PFSK-1 (cell line): ENCODE data around the gene ZNF688.

Experiments used
- FOXP2 ChIP-seq: optimal IDR thresholded peaks from 2 replicates; pipeline ENCODE3; 2011; ENCODE audit warnings: borderline replicate concordance, control low read depth, inconsistent platforms; ENCODE audit not compliant: insufficient read depth; ENCODE audit errors: extremely low read length, extremely low read depth
- POLR2AphosphoS5 ChIP-seq: IDR thresholded peaks from 2 replicates; pipeline ENCODE4 v1.6.1; 2012; ENCODE audit warnings: low read depth, mild to moderate bottlenecking, control low read depth, low read length, moderate library complexity
- REST ChIP-seq, 2 experiments: IDR thresholded peaks; 2 replicates each; pipeline versions ENCODE4 v1.6.1 to v1.8.0; 2011 to 2012; ENCODE audit warnings: low read depth in 2 of 2, low read length in 2 of 2, control low read depth in 1 of 2, inconsistent platforms in 1 of 2, mild to moderate bottlenecking in 1 of 2, moderate library complexity in 1 of 2; ENCODE audit not compliant: insufficient read depth in 1 of 2
- SIN3A ChIP-seq: IDR thresholded peaks from 2 replicates; pipeline ENCODE4 v1.6.1; 2012; ENCODE audit warnings: mild to moderate bottlenecking, low read length, moderate library complexity, borderline replicate concordance; ENCODE audit not compliant: insufficient read depth
- TAF1 ChIP-seq: IDR thresholded peaks from 2 replicates; pipeline ENCODE4 v1.6.1; 2012; ENCODE audit warnings: low read length, control low read depth, borderline replicate concordance; ENCODE audit not compliant: insufficient read depth

Gene ZNF688

GRCh38 chr16:30543067-30543466 lies 28.4 kb downstream of the ZNF688 start:
- TF ChIP-seq POLR2AphosphoS5: no peak
- TF ChIP-seq FOXP2: no peak

- TF ChIP-seq TAF1 (no peak), SIN3A (no peak), REST (IDR thresholded peaks at IDR 0.05; ENCODE audit: insufficient read depth in 1 of 2, low read depth in 2 of 2, low read length in 2 of 2) (no peak), POLR2AphosphoS5 (no peak), FOXP2 (no peak)
Observed at GRCh38 chr16:30541502-30542329, 29.8 kb downstream of the ZNF688 start.

GRCh38 chr16:30539000-30539964 lies 32.2 kb downstream of the ZNF688 start:
- TF ChIP-seq TAF1 (no peak), SIN3A (no peak), REST (IDR thresholded peaks at IDR 0.05; ENCODE audit: insufficient read depth in 1 of 2, low read depth in 2 of 2, low read length in 2 of 2) (no peak), POLR2AphosphoS5 (no peak), FOXP2 (no peak)

GRCh38 chr16:30535777-30536190 lies 35.7 kb downstream of the ZNF688 start:
- TF ChIP-seq POLR2AphosphoS5 (no peak), SIN3A (no peak), FOXP2 (no peak)

GRCh38 chr16:30535106-30535776 lies 36.3 kb downstream of the ZNF688 start:
- TF ChIP-seq TAF1 (no peak), REST (IDR thresholded peaks at IDR 0.05; ENCODE audit: insufficient read depth in 1 of 2, low read depth in 2 of 2, low read length in 2 of 2) (no peak), POLR2AphosphoS5 (no peak), FOXP2 (no peak), SIN3A (no peak)
